K562 (cell line): ENCODE results near the gene TKT. TPM values are rescaled to one million over a fixed set of nuclear protein-coding genes. Genes with fewer than 3 reads are reported as not detected.
A peak's percentile ranks its signal among the peaks of the same experiment; 100 is the strongest.

Experiments
- CUX1 ChIP-seq: fragments of 200-800 bp; sonication (Bioruptor generic); IDR thresholded peaks from 2 replicates; pipeline ENCODE4 v1.6.1; 2016; ENCODE audit warnings: missing genetic modification characterization, missing compliant biosample characterization
- DPF2 ChIP-seq: fragments of 450-650 bp; IDR thresholded peaks from 2 replicates; pipeline ENCODE4 v1.6.1; 2016
- MBD1 ChIP-seq: fragments of 250-450 bp; sonication (Bioruptor Pico); IDR thresholded peaks from 2 replicates; pipeline ENCODE4 v1.8.0; 2022; ENCODE audit warnings: inconsistent platforms
- PRPF4 ChIP-seq: fragments of 200-400 bp; formaldehyde crosslinking; IDR thresholded peaks from one replicate; pipeline ENCODE4 v1.6.1; 2017; ENCODE audit warnings: low read length, low read depth, mild to moderate bottlenecking; ENCODE audit not compliant: insufficient read depth, poor library complexity, severe bottlenecking
- REST ChIP-seq, 2 experiments: fragments of 450-650 bp; formaldehyde crosslinking in 1 of 2; IDR thresholded peaks; 2 replicates each; pipeline versions ENCODE4 v1.4.0 to v1.6.1; 2014 to 2020; ENCODE audit warnings: mild to moderate bottlenecking in 2 of 2, borderline replicate concordance in 1 of 2, low read depth in 1 of 2
- SREBF2 ChIP-seq: sonication (generic); formaldehyde crosslinking; IDR thresholded peaks from 2 replicates; pipeline ENCODE4 v1.4.0; 2020; ENCODE audit warnings: mild to moderate bottlenecking, missing genetic modification reagents
- ZKSCAN1 ChIP-seq: fragments of 150-350 bp; IDR thresholded peaks from 2 replicates; pipeline ENCODE4 v1.6.1; 2016; ENCODE audit warnings: low read depth, low read length
- ZNF655 ChIP-seq: fragments of 250-450 bp; sonication (Bioruptor Pico); IDR thresholded peaks from 2 replicates; pipeline ENCODE4 v1.5.0; 2021
- polyA plus RNA-seq, 8 experiments: library from polyadenylated mRNA; depleted of rRNA in 4 of 8; stranded (reverse) in 5 of 8; unstranded in 3 of 8; fragments of >200 nt; fragmentation: Nextera tagmentation in 2 of 8; fragmentation: Illumina TruSeq in 1 of 8; extraction: Ambion mirVana in 2 of 8; extraction: Trizol in 1 of 8; gene quantifications; 2 replicates each; pipeline versions ENCODE4 v1.2.1 to v1.2.3, GENCODE V29; 2011 to 2014; ENCODE audit warnings: inconsistent platforms in 1 of 8, missing spikeins in 1 of 8
- total RNA-seq, 7 experiments: library from RNA; depleted of rRNA in 6 of 7; stranded (reverse); fragments of >200 nt in 6 of 7; fragmentation: Illumina TruSeq in 2 of 7; extraction: Trizol in 2 of 7; gene quantifications; 2 replicates each; pipeline versions ENCODE4 v1.2.1 to v1.2.3, GENCODE V29; 2011 to 2021; ENCODE audit warnings: low replicate concordance in 1 of 7

Gene TKT
- total and polyA plus RNA-seq, 9 of the 15 experiments (the other 6 are each of a cell fraction or from before 2014, with no cell fraction given), result 58.1 to 401 (median 187) TPM

GRCh38 chr3:53269888-53270880, 14.4 kb upstream of the TKT start (continued):
- TF ChIP-seq PRPF4, result no peak
- TF ChIP-seq DPF2, result peak; percentile 86
- TF ChIP-seq CUX1 (CRISPR knock-in tag), result no peak; the same call in none of the 2 replicates
- no peak for TF ChIP-seq ZKSCAN1
- peak; percentile 28; the same call in 1 of the 2 replicates for TF ChIP-seq REST (IDR thresholded peaks at IDR 0.05; ENCODE audit: borderline replicate concordance)
- peak; percentile 49; the same call in 1 of the 2 replicates for TF ChIP-seq REST (CRISPR knock-in tag; IDR thresholded peaks at IDR 0.05; ENCODE audit: low read depth)
- no peak for TF ChIP-seq ZNF655 (CRISPR knock-in tag)
- no peak for TF ChIP-seq SREBF2 (CRISPR knock-in tag)
- TF ChIP-seq MBD1 (CRISPR knock-in tag), result no peak
